Effector memory CD8-positive, alpha-beta T cell (primary cell): ENCODE results near the gene KCNAB1.

ENCODE experiments used
- ATAC-seq: fragments of 150-1000 bp; cut with Tn5 transposase; replicated peaks from 2 replicates; pipeline ENCODE4 v1.10.0; 2021; ENCODE audit warnings: mild to moderate bottlenecking, moderate library complexity
- DNase-seq, 3 experiments: peaks; one replicate each; pipeline ENCODE4 v3.0.0; 2021
- H3K27ac Mint-ChIP-seq, 2 donors: one replicate each; pipeline ENCODE4 v1.8.0; 2022; ENCODE audit warnings: mild to moderate bottlenecking in 2 of 2, mixed read lengths in 2 of 2, moderate library complexity in 2 of 2
- H3K27me3 Mint-ChIP-seq, 2 donors: one replicate each; pipeline ENCODE4 v1.8.0; 2022; ENCODE audit warnings: mixed read lengths in 2 of 2
- H3K36me3 Mint-ChIP-seq: one replicate; pipeline ENCODE4 v1.8.0; 2022; ENCODE audit warnings: mild to moderate bottlenecking, moderate library complexity, mixed read lengths; ENCODE audit not compliant: insufficient read depth
- H3K4me1 Mint-ChIP-seq, 2 donors: one replicate each; pipeline ENCODE4 v1.8.0; 2022; ENCODE audit warnings: low read depth in 2 of 2, mixed read lengths in 2 of 2
- H3K4me3 Mint-ChIP-seq, 2 donors: one replicate each; pipeline ENCODE4 v1.8.0; 2022; ENCODE audit warnings: mild to moderate bottlenecking in 2 of 2, mixed read lengths in 2 of 2, moderate library complexity in 2 of 2
- H3K9me3 Mint-ChIP-seq, 2 donors: one replicate each; pipeline ENCODE4 v1.8.0; 2022; ENCODE audit warnings: mixed read lengths in 2 of 2

The KCNAB1 gene

GRCh38 chr3:156459434-156459833, 339.1 kb downstream of the KCNAB1 start:
- Mint-ChIP-seq H3K27ac (no peak overlapping the region), H3K9me3 (no peaks in the 10 kb centered on the region), H3K27me3 (peaks cover 20 to 27% of the 10 kb centered on the region in 2 donors), H3K36me3 (no peaks in the 10 kb centered on the region), H3K4me3 (no peak overlapping the region), H3K4me1 (no peaks in the 10 kb centered on the region)
- ATAC-seq (no peak), DNase-seq (no peak)

- Mint-ChIP-seq H3K27ac (no peak overlapping the region), H3K9me3 (no peaks in the 10 kb centered on the region), H3K4me3 (no peak overlapping the region), H3K36me3 (no peaks in the 10 kb centered on the region), H3K27me3 (peaks cover 22 to 27% of the 10 kb centered on the region in 2 donors), H3K4me1 (no peaks in the 10 kb centered on the region)
- DNase-seq, result no peak
- ATAC-seq, result no peak
Measured at GRCh38 chr3:156460206-156460611, 339.8 kb downstream of the KCNAB1 start.

GRCh38 chr3:156461889-156462288, 341.5 kb downstream of the KCNAB1 start:
- H3K4me3 Mint-ChIP-seq, result no peak overlapping the region
- no peak for ATAC-seq

GRCh38 chr3:156463123-156463522, 342.7 kb downstream of the KCNAB1 start:
- peaks cover 32 to 37% of the 10 kb centered on the region in 2 donors for H3K27me3 Mint-ChIP-seq
- H3K9me3 Mint-ChIP-seq, result no peaks in the 10 kb centered on the region
- no peaks in the 10 kb centered on the region for H3K4me1 Mint-ChIP-seq
- H3K36me3 Mint-ChIP-seq, result no peaks in the 10 kb centered on the region
- DNase-seq (no peak), ATAC-seq (no peak)
- H3K27ac Mint-ChIP-seq, result no peak overlapping the region
- H3K4me3 Mint-ChIP-seq, result no peak overlapping the region

More at GRCh38 chr3:156461889-156462288, 341.5 kb downstream of the KCNAB1 start:
- no peaks in the 10 kb centered on the region for H3K9me3 Mint-ChIP-seq
- H3K36me3 Mint-ChIP-seq, result no peaks in the 10 kb centered on the region
- H3K27ac Mint-ChIP-seq, result no peak overlapping the region
- H3K27me3 Mint-ChIP-seq, result peaks cover 27% of the 10 kb centered on the region in 2 donors
- H3K4me1 Mint-ChIP-seq, result no peaks in the 10 kb centered on the region
- DNase-seq, result no peak

GRCh38 chr3:156465194-156465593, 344.8 kb downstream of the KCNAB1 start:
- Mint-ChIP-seq H3K27me3 (peaks cover 24 to 30% of the 10 kb centered on the region in 2 donors), H3K36me3 (no peaks in the 10 kb centered on the region), H3K9me3 (no peaks in the 10 kb centered on the region), H3K4me3 (no peak overlapping the region), H3K4me1 (no peaks in the 10 kb centered on the region), H3K27ac (no peak overlapping the region)
- ATAC-seq (no peak), DNase-seq (no peak)

- no peak overlapping the region for H3K4me3 Mint-ChIP-seq
- DNase-seq, result no peak
- peaks cover 20 to 23% of the 10 kb centered on the region in 2 donors for H3K27me3 Mint-ChIP-seq
- H3K36me3 Mint-ChIP-seq, result no peaks in the 10 kb centered on the region
- H3K27ac Mint-ChIP-seq, result no peak overlapping the region
- no peak for ATAC-seq
- no peaks in the 10 kb centered on the region for H3K9me3 Mint-ChIP-seq
- no peaks in the 10 kb centered on the region for H3K4me1 Mint-ChIP-seq
Measured at GRCh38 chr3:156469456-156469855, 349.1 kb downstream of the KCNAB1 start.

GRCh38 chr3:156471431-156471830, 351.1 kb downstream of the KCNAB1 start:
- Mint-ChIP-seq H3K27ac (no peak overlapping the region), H3K4me1 (no peaks in the 10 kb centered on the region), H3K9me3 (no peaks in the 10 kb centered on the region), H3K36me3 (no peaks in the 10 kb centered on the region), H3K27me3 (peaks cover 24 to 34% of the 10 kb centered on the region in 2 donors), H3K4me3 (no peak overlapping the region)
- no peak for DNase-seq
- no peak for ATAC-seq

- Mint-ChIP-seq H3K9me3 (no peaks in the 10 kb centered on the region), H3K4me3 (no peak overlapping the region), H3K27me3 (peaks cover 23 to 36% of the 10 kb centered on the region in 2 donors), H3K4me1 (no peaks in the 10 kb centered on the region), H3K27ac (no peak overlapping the region), H3K36me3 (no peaks in the 10 kb centered on the region)
- ATAC-seq (no peak), DNase-seq (no peak)
Measured at GRCh38 chr3:156472150-156472549, 351.8 kb downstream of the KCNAB1 start.

GRCh38 chr3:156472684-156473083, 352.3 kb downstream of the KCNAB1 start:
- no peaks in the 10 kb centered on the region for H3K4me1 Mint-ChIP-seq

GRCh38 chr3:156473341-156473740, 353.0 kb downstream of the KCNAB1 start:
- H3K36me3 Mint-ChIP-seq, result no peaks in the 10 kb centered on the region
- DNase-seq (no peak), ATAC-seq (no peak)
- H3K27ac Mint-ChIP-seq, result no peak overlapping the region
- H3K27me3 Mint-ChIP-seq, result peaks cover 13 to 35% of the 10 kb centered on the region in 2 donors
- H3K4me3 Mint-ChIP-seq, result no peak overlapping the region
- H3K9me3 Mint-ChIP-seq, result no peaks in the 10 kb centered on the region
- no peaks in the 10 kb centered on the region for H3K4me1 Mint-ChIP-seq

More at GRCh38 chr3:156472684-156473083, 352.3 kb downstream of the KCNAB1 start:
- no peak for DNase-seq
- Mint-ChIP-seq H3K27me3 (peaks cover 17 to 40% of the 10 kb centered on the region in 2 donors), H3K27ac (no peak overlapping the region), H3K9me3 (no peaks in the 10 kb centered on the region), H3K36me3 (no peaks in the 10 kb centered on the region), H3K4me3 (no peak overlapping the region)
- ATAC-seq, result no peak

GRCh38 chr3:156474560-156475389, 354.4 kb downstream of the KCNAB1 start:
- no peak overlapping the region for H3K27ac Mint-ChIP-seq
- H3K36me3 Mint-ChIP-seq, result no peaks in the 10 kb centered on the region
- H3K4me1 Mint-ChIP-seq, result no peaks in the 10 kb centered on the region
- H3K4me3 Mint-ChIP-seq, result peak overlapping the region in 1 of 2 donors; percentile 7
- H3K9me3 Mint-ChIP-seq, result no peaks in the 10 kb centered on the region
- DNase-seq (no peak), ATAC-seq (peak; percentile 58)
- H3K27me3 Mint-ChIP-seq, result peaks cover 13 to 45% of the 10 kb centered on the region in 2 donors

- H3K9me3 Mint-ChIP-seq, result no peaks in the 10 kb centered on the region
- H3K4me3 Mint-ChIP-seq, result no peak overlapping the region
- H3K27ac Mint-ChIP-seq, result no peak overlapping the region
- DNase-seq (no peak), ATAC-seq (no peak)
- peaks cover 7 to 34% of the 10 kb centered on the region in 2 donors for H3K27me3 Mint-ChIP-seq
- no peaks in the 10 kb centered on the region for H3K36me3 Mint-ChIP-seq
- peaks cover 4 to 9% of the 10 kb centered on the region in 2 donors for H3K4me1 Mint-ChIP-seq
Measured at GRCh38 chr3:156477323-156477722, 356.9 kb downstream of the KCNAB1 start.

- H3K27me3 Mint-ChIP-seq, result peaks cover 7 to 31% of the 10 kb centered on the region in 2 donors
Measured at GRCh38 chr3:156478891-156479290, 358.5 kb downstream of the KCNAB1 start.

GRCh38 chr3:156479604-156480003, 359.2 kb downstream of the KCNAB1 start:
- no peak for DNase-seq
- no peak for ATAC-seq
- peaks cover 19 to 28% of the 10 kb centered on the region in 2 donors for H3K4me1 Mint-ChIP-seq
- no peaks in the 10 kb centered on the region for H3K9me3 Mint-ChIP-seq
- no peak overlapping the region for H3K27ac Mint-ChIP-seq
- H3K4me3 Mint-ChIP-seq, result no peak overlapping the region
- no peaks in the 10 kb centered on the region for H3K36me3 Mint-ChIP-seq
- peaks cover 7 to 31% of the 10 kb centered on the region in 2 donors for H3K27me3 Mint-ChIP-seq

More at GRCh38 chr3:156478891-156479290, 358.5 kb downstream of the KCNAB1 start:
- H3K4me3 Mint-ChIP-seq, result no peak overlapping the region
- ATAC-seq (no peak), DNase-seq (no peak)
- no peak overlapping the region for H3K27ac Mint-ChIP-seq
- peaks cover 13 to 21% of the 10 kb centered on the region in 2 donors for H3K4me1 Mint-ChIP-seq
- no peaks in the 10 kb centered on the region for H3K9me3 Mint-ChIP-seq
- H3K36me3 Mint-ChIP-seq, result no peaks in the 10 kb centered on the region
